NCI-H1092 (cell line): ENCODE data around the gene CDK10.
"Not testable (repeated sequence)": the region's sequence is repeated elsewhere in the genome, so short reads cannot be mapped to it uniquely, and the experiment has no call there.

Experiments used
- DNase-seq: peaks from one replicate; lab custom pipeline; 2025; lab: John Stamatoyannopoulos, UW

The CDK10 gene

GRCh38 chr16:89668790-89669158 is 17.7 kb upstream of the CDK10 start:
- DNase-seq, result no peak

- no peak for DNase-seq
Measured at GRCh38 chr16:89669755-89670154, 16.7 kb upstream of the CDK10 start.

- no peak for DNase-seq
Measured at GRCh38 chr16:89670496-89671431, 15.7 kb upstream of the CDK10 start.

- not testable (repeated sequence) for DNase-seq
Measured at GRCh38 chr16:89671565-89671964, 14.9 kb upstream of the CDK10 start.

- DNase-seq, result no peak
Measured at GRCh38 chr16:89672177-89672941, 14.1 kb upstream of the CDK10 start.

GRCh38 chr16:89678258-89678657 is 8.2 kb upstream of the CDK10 start:
- no peak for DNase-seq

- no peak for DNase-seq
Measured at GRCh38 chr16:89685916-89686315, 573 bp upstream of the CDK10 start.

GRCh38 chr16:89687092-89687940 is 827 bp downstream of the CDK10 start:
- no peak for DNase-seq

GRCh38 chr16:89688395-89688794 is 1.9 kb downstream of the CDK10 start:
- DNase-seq, result no peak

- no peak for DNase-seq
Measured at GRCh38 chr16:89689142-89689541, 2.7 kb downstream of the CDK10 start.

- not testable (repeated sequence) for DNase-seq
Measured at GRCh38 chr16:89689621-89690020, 3.1 kb downstream of the CDK10 start.

- DNase-seq, result no peak
Measured at GRCh38 chr16:89690392-89690901, 4.0 kb downstream of the CDK10 start.

GRCh38 chr16:89691231-89691985 is 4.9 kb downstream of the CDK10 start:
- DNase-seq, result no peak

- DNase-seq, result no peak
Measured at GRCh38 chr16:89691986-89692569, 5.6 kb downstream of the CDK10 start.

- DNase-seq, result no peak
Measured at GRCh38 chr16:89693289-89693731, 6.8 kb downstream of the CDK10 start.

- no peak for DNase-seq
Measured at GRCh38 chr16:89693931-89694783, 7.7 kb downstream of the CDK10 start.

- DNase-seq, result not testable (repeated sequence)
Measured at GRCh38 chr16:89694784-89695085, 8.2 kb downstream of the CDK10 start.

- DNase-seq, result no peak
Measured at GRCh38 chr16:89695086-89695874, 8.8 kb downstream of the CDK10 start.
